MG63 (cell line): ENCODE data around the gene OR51F1. TPM values are rescaled to one million over a fixed set of nuclear protein-coding genes. Genes with fewer than 3 reads are reported as not detected.

ENCODE experiments used
- total RNA-seq: library from RNA; depleted of rRNA; stranded (reverse); fragments of >200 nt; shearing (Covaris generic); gene quantifications from 2 replicates; pipeline ENCODE4 v1.2.3, GENCODE V29; 2014; ENCODE audit warnings: low replicate concordance; rRNA removed

Gene OR51F1
- total RNA-seq, 1 experiment from 2014 or later: not detected

Other genes starting within 250 kb of the OR51F1 start
- gene OR52M1, start 224.7 kb downstream of the OR51F1 start, total RNA-seq: not detected in 2 replicates
- not detected in 2 replicates for gene OR52I2, start 188.2 kb downstream of the OR51F1 start, total RNA-seq
- not detected in 2 replicates for gene OR52I1, start 175.9 kb downstream of the OR51F1 start, total RNA-seq
- gene TRIM68, start 161.7 kb downstream of the OR51F1 start, total RNA-seq: 6.2 and 9.9 TPM in 2 replicates
- not detected in 2 replicates for gene OR51D1, start 132.5 kb downstream of the OR51F1 start, total RNA-seq
- gene OR51E1, start 126.0 kb downstream of the OR51F1 start, total RNA-seq: not detected in 2 replicates
- 0.23 and 3.5 TPM in 2 replicates for gene OR51E2, start 72.1 kb downstream of the OR51F1 start, total RNA-seq
- 0.43 TPM in 1 of 2 replicates, not detected in the other for gene MMP26, start 65.2 kb downstream of the OR51F1 start, total RNA-seq
- gene OR52R1, start 34.4 kb upstream of the OR51F1 start, total RNA-seq: not detected in 2 replicates
- gene OR51F2, start 51.4 kb upstream of the OR51F1 start, total RNA-seq: not detected in 2 replicates
- gene OR51S1, start 79.3 kb upstream of the OR51F1 start, total RNA-seq: not detected in 2 replicates
- gene OR51T1, start 112.0 kb upstream of the OR51F1 start, total RNA-seq: not detected in 2 replicates
- gene OR51A7, start 133.8 kb upstream of the OR51F1 start, total RNA-seq: not detected in 2 replicates
- not detected in 2 replicates for gene OR51G2, start 149.4 kb upstream of the OR51F1 start, total RNA-seq
- not detected in 2 replicates for gene OR51G1, start 154.4 kb upstream of the OR51F1 start, total RNA-seq
- gene OR51A4, start 177.7 kb upstream of the OR51F1 start, total RNA-seq: not detected in 2 replicates
- not detected in 2 replicates for gene OR51A2, start 185.8 kb upstream of the OR51F1 start, total RNA-seq
- not detected in 2 replicates for gene OR51L1, start 224.9 kb upstream of the OR51F1 start, total RNA-seq